Fibroblast of skin of abdomen (primary cell): Measurements from ENCODE around the gene DPH5.

Source experiments
- DNase-seq: peaks from one replicate; pipeline ENCODE4 v3.0.0-alpha.2; 2013

Gene DPH5

GRCh38 chr1:100941098-100941527 lies 84.5 kb downstream of the DPH5 start:
- DNase-seq = no peak
